ENCODE data around the gene CD40LG. TPM values are rescaled to one million over a fixed set of nuclear protein-coding genes. Genes with fewer than 3 reads are reported as not detected.

CD40LG gene
- total and polyA plus RNA-seq, 4 donors, result 0.13 to 0.19 (median 0.17) TPM; not detected in 1

DNA sequence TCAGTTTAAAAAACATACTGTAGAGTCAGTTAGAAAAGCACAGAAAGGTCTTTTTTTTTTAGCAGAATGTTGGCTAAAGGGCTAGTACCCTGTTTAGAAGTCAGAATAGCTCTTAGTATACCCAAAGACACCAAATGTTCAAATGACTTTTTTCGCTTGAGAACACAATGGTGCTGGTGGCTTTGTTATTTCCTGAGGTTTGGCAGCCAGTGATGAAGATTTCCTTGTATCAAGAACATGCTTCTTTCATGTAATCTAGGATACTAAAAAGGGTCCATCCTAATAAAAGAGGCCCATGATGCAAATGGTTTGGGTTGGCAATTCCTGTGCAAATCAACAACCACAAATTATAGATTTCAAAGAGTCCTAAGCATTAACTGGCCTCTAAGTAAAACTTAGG, 21.1 kb upstream of the CD40LG start (continued):
- no peak for TF ChIP-seq GABPA (IDR thresholded peaks at IDR 0.05 in 1 of 2, conservative IDR thresholded peaks at IDR 0.05 in 1 of 2)
- no peak for TF ChIP-seq FOXA1 (IDR thresholded peaks at IDR 0.05)
- no peak for TF ChIP-seq JUND (IDR thresholded peaks at IDR 0.05)
- no peak for TF ChIP-seq EGR1 (IDR thresholded peaks at IDR 0.05; ENCODE audit: low read depth in 2 of 2)

DNA sequence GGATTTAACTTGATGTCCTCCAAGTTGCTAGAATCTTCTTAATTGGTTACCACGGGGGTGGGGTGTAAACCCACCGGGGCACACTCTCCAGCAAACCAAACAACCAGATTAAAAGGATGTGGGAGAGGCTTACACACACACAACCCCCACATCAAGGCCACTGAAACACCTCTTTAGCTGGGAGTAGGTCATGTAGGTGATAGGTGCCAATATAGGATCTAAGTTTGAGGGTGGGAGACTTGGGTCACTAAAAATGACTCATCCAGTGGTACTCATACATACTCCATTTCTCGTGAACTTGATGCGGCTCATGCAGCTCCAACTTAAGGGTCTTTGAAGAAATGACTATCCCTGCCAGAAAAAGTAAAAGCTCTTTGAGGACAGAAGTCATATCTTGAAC, 20.5 kb upstream of the CD40LG start:
- no peaks in the 10 kb centered on the region for H3K9me3 ChIP-seq (ENCODE audit: control insufficient read depth in 4 of 4, low read length in 3 of 4)
- no peaks in the 10 kb centered on the region for H3K4me1 ChIP-seq (ENCODE audit: control insufficient read depth in 4 of 4, insufficient read depth in 4 of 4, low read length in 3 of 4)
- no peak overlapping the region for H3K9ac ChIP-seq (ENCODE audit: low read depth in 1 of 2, low read length in 2 of 2)
- no peak for DNase-seq (ENCODE audit: low spot score)
- H3K27me3 ChIP-seq (ENCODE audit: control insufficient read depth in 4 of 4, insufficient read depth in 4 of 4, low read length in 3 of 4), result peaks cover 0 to 5% (median 0%) of the 10 kb centered on the region in 4 donors
- H3K4me3 ChIP-seq (ENCODE audit: low read depth in 1 of 3, low read length in 3 of 3), result no peak overlapping the region
- no peak for TF ChIP-seq FOXA2 (IDR thresholded peaks at IDR 0.05)
- TF ChIP-seq TAF1 (conservative IDR thresholded peaks at IDR 0.05), result no peak
- TF ChIP-seq HNF4A (conservative IDR thresholded peaks at IDR 0.05), result no peak
- TF ChIP-seq, protein P1, sequence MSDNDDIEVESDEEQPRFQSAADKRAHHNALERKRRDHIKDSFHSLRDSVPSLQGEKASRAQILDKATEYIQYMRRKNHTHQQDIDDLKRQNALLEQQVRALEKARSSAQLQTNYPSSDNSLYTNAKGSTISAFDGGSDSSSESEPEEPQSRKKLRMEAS (IDR thresholded peaks at IDR 0.05), result no peak
- TF ChIP-seq, protein P2, sequence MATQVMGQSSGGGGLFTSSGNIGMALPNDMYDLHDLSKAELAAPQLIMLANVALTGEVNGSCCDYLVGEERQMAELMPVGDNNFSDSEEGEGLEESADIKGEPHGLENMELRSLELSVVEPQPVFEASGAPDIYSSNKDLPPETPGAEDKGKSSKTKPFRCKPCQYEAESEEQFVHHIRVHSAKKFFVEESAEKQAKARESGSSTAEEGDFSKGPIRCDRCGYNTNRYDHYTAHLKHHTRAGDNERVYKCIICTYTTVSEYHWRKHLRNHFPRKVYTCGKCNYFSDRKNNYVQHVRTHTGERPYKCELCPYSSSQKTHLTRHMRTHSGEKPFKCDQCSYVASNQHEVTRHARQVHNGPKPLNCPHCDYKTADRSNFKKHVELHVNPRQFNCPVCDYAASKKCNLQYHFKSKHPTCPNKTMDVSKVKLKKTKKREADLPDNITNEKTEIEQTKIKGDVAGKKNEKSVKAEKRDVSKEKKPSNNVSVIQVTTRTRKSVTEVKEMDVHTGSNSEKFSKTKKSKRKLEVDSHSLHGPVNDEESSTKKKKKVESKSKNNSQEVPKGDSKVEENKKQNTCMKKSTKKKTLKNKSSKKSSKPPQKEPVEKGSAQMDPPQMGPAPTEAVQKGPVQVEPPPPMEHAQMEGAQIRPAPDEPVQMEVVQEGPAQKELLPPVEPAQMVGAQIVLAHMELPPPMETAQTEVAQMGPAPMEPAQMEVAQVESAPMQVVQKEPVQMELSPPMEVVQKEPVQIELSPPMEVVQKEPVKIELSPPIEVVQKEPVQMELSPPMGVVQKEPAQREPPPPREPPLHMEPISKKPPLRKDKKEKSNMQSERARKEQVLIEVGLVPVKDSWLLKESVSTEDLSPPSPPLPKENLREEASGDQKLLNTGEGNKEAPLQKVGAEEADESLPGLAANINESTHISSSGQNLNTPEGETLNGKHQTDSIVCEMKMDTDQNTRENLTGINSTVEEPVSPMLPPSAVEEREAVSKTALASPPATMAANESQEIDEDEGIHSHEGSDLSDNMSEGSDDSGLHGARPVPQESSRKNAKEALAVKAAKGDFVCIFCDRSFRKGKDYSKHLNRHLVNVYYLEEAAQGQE (IDR thresholded peaks at IDR 0.05), result no peak
- TF ChIP-seq YY1 (IDR thresholded peaks at IDR 0.05), result no peak
- TF ChIP-seq RAD21 (IDR thresholded peaks at IDR 0.05), result no peak
- no peak for TF ChIP-seq RXRA (IDR thresholded peaks at IDR 0.05)
- whole genome bisulfite sequencing, result 68% methylated on average over 4 of the region's 4 CpGs
- H3K36me3 ChIP-seq (ENCODE audit: control insufficient read depth in 4 of 4, insufficient read depth in 3 of 4, low read depth in 1 of 4, low read length in 3 of 4), result no peaks in the 10 kb centered on the region
- no peak overlapping the region for H3K27ac ChIP-seq (ENCODE audit: low read depth in 1 of 2, low read length in 2 of 2)

DNA sequence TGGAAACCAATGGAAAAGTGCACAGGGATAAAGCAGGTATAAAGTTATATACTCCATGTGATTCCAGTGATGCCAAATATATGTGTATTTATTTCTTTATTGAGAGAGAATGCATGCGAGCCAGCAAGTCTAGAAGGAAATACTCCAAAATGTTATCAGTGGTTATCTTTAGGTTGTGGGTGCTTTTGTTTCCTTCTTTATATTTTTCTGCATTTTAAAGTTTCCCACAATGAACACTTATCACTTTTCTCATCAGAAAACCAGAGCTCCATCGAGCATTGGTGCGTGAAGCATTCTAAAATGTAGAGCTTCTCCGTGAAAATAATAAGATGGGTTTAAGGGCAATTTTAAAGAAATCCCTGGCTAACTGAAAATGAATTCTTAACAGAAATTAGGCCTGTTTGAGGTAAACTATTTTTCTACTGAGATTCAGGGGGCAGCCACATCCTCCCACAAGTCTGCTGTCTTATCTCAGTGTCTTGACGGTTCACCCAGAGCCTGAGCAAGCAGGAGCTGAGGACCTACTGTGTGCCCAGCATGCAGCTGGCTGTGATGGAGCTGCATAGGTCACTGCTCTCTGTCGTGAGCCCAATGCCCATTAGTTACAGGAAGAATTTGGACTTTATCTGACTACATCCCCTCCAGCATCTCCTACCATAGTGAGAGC, 18.7 kb upstream of the CD40LG start:
- Histone ChIP-seq H3K27ac (ENCODE audit: low read depth in 1 of 2, low read length in 2 of 2) (no peak overlapping the region), H3K4me3 (ENCODE audit: low read depth in 1 of 3, low read length in 3 of 3) (no peak overlapping the region), H3K4me1 (ENCODE audit: control insufficient read depth in 4 of 4, insufficient read depth in 4 of 4, low read length in 3 of 4) (no peaks in the 10 kb centered on the region), H3K27me3 (ENCODE audit: control insufficient read depth in 4 of 4, insufficient read depth in 4 of 4, low read length in 3 of 4) (peaks cover 0 to 6% (median 0%) of the 10 kb centered on the region in 4 donors), H3K9me3 (ENCODE audit: control insufficient read depth in 4 of 4, low read length in 3 of 4) (no peaks in the 10 kb centered on the region), H3K36me3 (ENCODE audit: control insufficient read depth in 4 of 4, insufficient read depth in 3 of 4, low read depth in 1 of 4, low read length in 3 of 4) (no peaks in the 10 kb centered on the region), H3K9ac (ENCODE audit: low read depth in 1 of 2, low read length in 2 of 2) (no peak overlapping the region)
- DNase-seq (ENCODE audit: low spot score), result no peak
- TF ChIP-seq NR2F2 (IDR thresholded peaks at IDR 0.05) (no peak), RXRA (IDR thresholded peaks at IDR 0.05) (no peak), TAF1 (conservative IDR thresholded peaks at IDR 0.05) (no peak), RAD21 (IDR thresholded peaks at IDR 0.05) (no peak)
- TF ChIP-seq, protein P2 (IDR thresholded peaks at IDR 0.05), result no peak
- WGBS, result 60% methylated on average over 6 of the region's 6 CpGs
